ENCODE results near the gene CCDC157. TPM values are rescaled to one million over a fixed set of nuclear protein-coding genes. Genes with fewer than 3 reads are reported as not detected.
A peak's percentile ranks its signal among the peaks of the same experiment; 100 is the strongest.

CCDC157 gene
- total RNA-seq, 1 donor from 2014 or later, result 3.7 TPM

- peak; percentile 91 for DNase-seq (ENCODE audit: low spot score)
- peak within 1 kb of the TSS; percentile 85 for H3K4me2 ChIP-seq
- H3K4me1 Mint-ChIP-seq, result peaks cover 44% of the 10 kb centered on the region
- H3K4me3 ChIP-seq, result peak within 1 kb of the TSS; percentile 83
- H3K27me3 ChIP-seq, result no peaks in the 10 kb centered on the region
- H3K79me2 ChIP-seq (ENCODE audit: low read depth), result no peaks in the 10 kb centered on the region
- H3K9me3 ChIP-seq (ENCODE audit: low read depth), result no peaks in the 10 kb centered on the region
- H3K9me3 Mint-ChIP-seq, result no peaks in the 10 kb centered on the region
- TF ChIP-seq EZH2phosphoT487 (IDR thresholded peaks at IDR 0.05) (no peak), EZH2 (IDR thresholded peaks at IDR 0.05) (no peak)
- TF ChIP-seq, protein P1, sequence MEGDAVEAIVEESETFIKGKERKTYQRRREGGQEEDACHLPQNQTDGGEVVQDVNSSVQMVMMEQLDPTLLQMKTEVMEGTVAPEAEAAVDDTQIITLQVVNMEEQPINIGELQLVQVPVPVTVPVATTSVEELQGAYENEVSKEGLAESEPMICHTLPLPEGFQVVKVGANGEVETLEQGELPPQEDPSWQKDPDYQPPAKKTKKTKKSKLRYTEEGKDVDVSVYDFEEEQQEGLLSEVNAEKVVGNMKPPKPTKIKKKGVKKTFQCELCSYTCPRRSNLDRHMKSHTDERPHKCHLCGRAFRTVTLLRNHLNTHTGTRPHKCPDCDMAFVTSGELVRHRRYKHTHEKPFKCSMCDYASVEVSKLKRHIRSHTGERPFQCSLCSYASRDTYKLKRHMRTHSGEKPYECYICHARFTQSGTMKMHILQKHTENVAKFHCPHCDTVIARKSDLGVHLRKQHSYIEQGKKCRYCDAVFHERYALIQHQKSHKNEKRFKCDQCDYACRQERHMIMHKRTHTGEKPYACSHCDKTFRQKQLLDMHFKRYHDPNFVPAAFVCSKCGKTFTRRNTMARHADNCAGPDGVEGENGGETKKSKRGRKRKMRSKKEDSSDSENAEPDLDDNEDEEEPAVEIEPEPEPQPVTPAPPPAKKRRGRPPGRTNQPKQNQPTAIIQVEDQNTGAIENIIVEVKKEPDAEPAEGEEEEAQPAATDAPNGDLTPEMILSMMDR (IDR thresholded peaks at IDR 0.05), result no peak
- H3K9ac ChIP-seq, result no peak within 1 kb of the TSS
- peaks cover 41% of the 10 kb centered on the region for H3F3A ChIP-seq (ENCODE audit: low read depth)
- H3K27ac Mint-ChIP-seq, result peak within 1 kb of the TSS; percentile 98
- H3K4me1 ChIP-seq, result peaks cover 10% of the 10 kb centered on the region
- H3K36me3 ChIP-seq, result no peaks in the 10 kb centered on the region
- peaks cover 8% of the 10 kb centered on the region for H3K36me3 Mint-ChIP-seq
- peaks cover 5% of the 10 kb centered on the region for H3K27me3 Mint-ChIP-seq (ENCODE audit: insufficient read depth, low read depth)
- H3K27ac ChIP-seq, result no peak within 1 kb of the TSS
- H3K4me3 Mint-ChIP-seq, result peak within 1 kb of the TSS; percentile 96
- H4K20me1 ChIP-seq (ENCODE audit: low read depth), result peaks cover 11% of the 10 kb centered on the region
- H2AFZ ChIP-seq (replicated peaks), result peak within 1 kb of the TSS; percentile 78
Measured at GRCh38 chr22:30425616-30426387, 69.0 kb downstream of the CCDC157 start, which contains the start of gene MTFP1. MTFP1 (plus strand) TSS chr22:30425768; CDS start chr22:30425880, 112 bp downstream.

Small RNA genes within 50 kb of the gene (small RNA-seq; reads per million reads assigned to genes)
- gene AC004832.3 (not detected), gene RNU6-564P (not detected)

Other genes starting within 250 kb of the CCDC157 start
- gene LIF, start 110.2 kb upstream of the CCDC157 start, total RNA-seq (ENCODE audit: low replicate concordance), result 0.21 and 0.50 TPM in 2 replicates
- not detected in 2 replicates for gene OSM, start 90.2 kb upstream of the CCDC157 start, total RNA-seq (ENCODE audit: low replicate concordance)
- gene CASTOR1, start 67.5 kb upstream of the CCDC157 start, total RNA-seq (ENCODE audit: low replicate concordance), result 6.2 and 23.1 TPM in 2 replicates
- 6.2 and 10.2 TPM in 2 replicates for gene TBC1D10A, start 30.1 kb upstream of the CCDC157 start, total RNA-seq (ENCODE audit: low replicate concordance)
- 29.2 and 48.4 TPM in 2 replicates for gene SF3A1, start 113 bp upstream of the CCDC157 start, total RNA-seq (ENCODE audit: low replicate concordance)
- gene RNF215, start 30.4 kb downstream of the CCDC157 start, total RNA-seq (ENCODE audit: low replicate concordance), result 11.9 and 38.5 TPM in 2 replicates
- 4.9 and 5.7 TPM in 2 replicates for gene SEC14L2, start 40.0 kb downstream of the CCDC157 start, total RNA-seq (ENCODE audit: low replicate concordance)
- gene MTFP1, start 68.8 kb downstream of the CCDC157 start, total RNA-seq (ENCODE audit: low replicate concordance), result 29.9 and 67.9 TPM in 2 replicates
- not detected in 2 replicates for gene SEC14L3, start 115.0 kb downstream of the CCDC157 start, total RNA-seq (ENCODE audit: low replicate concordance)
- gene SEC14L4, start 148.7 kb downstream of the CCDC157 start, total RNA-seq (ENCODE audit: low replicate concordance), result 0.31 TPM in 1 of 2 replicates, not detected in the other
- 2.4 and 2.7 TPM in 2 replicates for gene SEC14L6, start 189.7 kb downstream of the CCDC157 start, total RNA-seq (ENCODE audit: low replicate concordance)
- 4.3 and 10.1 TPM in 2 replicates for gene GAL3ST1, start 217.7 kb downstream of the CCDC157 start, total RNA-seq (ENCODE audit: low replicate concordance)
- gene PES1, start 234.9 kb downstream of the CCDC157 start, total RNA-seq (ENCODE audit: low replicate concordance), result 30.2 and 54.4 TPM in 2 replicates

All from neural progenitor cell (in vitro differentiated cells).